Measurements from ENCODE around the gene TIMM23B.
"Not testable (repeated sequence)": the region's sequence is repeated elsewhere in the genome, so short reads cannot be mapped to it uniquely, and the experiment has no call there.

DNA sequence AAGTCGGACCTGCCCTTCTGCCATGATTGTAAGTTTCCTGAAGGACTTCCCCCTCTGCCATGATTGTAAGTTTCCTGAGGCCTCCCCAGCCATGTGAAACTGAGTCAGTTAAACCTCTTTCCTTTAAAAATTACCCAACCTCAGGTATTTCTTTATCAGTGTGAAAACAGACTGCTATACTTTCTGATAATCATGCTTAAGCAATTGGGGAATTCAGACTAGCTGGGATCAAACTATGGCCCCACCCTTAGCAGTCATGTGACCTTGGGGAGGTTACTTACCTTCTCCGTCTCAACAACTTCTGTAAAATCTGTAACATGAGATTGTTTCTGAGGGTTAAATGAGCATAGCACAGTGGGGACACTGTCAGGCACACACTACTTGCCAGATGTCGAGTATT, 45.4 kb downstream of the TIMM23B start:
- TF ChIP-seq, protein P1, sequence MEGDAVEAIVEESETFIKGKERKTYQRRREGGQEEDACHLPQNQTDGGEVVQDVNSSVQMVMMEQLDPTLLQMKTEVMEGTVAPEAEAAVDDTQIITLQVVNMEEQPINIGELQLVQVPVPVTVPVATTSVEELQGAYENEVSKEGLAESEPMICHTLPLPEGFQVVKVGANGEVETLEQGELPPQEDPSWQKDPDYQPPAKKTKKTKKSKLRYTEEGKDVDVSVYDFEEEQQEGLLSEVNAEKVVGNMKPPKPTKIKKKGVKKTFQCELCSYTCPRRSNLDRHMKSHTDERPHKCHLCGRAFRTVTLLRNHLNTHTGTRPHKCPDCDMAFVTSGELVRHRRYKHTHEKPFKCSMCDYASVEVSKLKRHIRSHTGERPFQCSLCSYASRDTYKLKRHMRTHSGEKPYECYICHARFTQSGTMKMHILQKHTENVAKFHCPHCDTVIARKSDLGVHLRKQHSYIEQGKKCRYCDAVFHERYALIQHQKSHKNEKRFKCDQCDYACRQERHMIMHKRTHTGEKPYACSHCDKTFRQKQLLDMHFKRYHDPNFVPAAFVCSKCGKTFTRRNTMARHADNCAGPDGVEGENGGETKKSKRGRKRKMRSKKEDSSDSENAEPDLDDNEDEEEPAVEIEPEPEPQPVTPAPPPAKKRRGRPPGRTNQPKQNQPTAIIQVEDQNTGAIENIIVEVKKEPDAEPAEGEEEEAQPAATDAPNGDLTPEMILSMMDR (conservative IDR thresholded peaks at IDR 0.05; ENCODE audit: low read length): not testable (repeated sequence)
- TF ChIP-seq EZH2phosphoT487 (IDR thresholded peaks at IDR 0.05; ENCODE audit: borderline replicate concordance, low read depth, low read length): not testable (repeated sequence)
